Measurements from ENCODE around the gene COL16A1.

COL16A1 gene

DNA sequence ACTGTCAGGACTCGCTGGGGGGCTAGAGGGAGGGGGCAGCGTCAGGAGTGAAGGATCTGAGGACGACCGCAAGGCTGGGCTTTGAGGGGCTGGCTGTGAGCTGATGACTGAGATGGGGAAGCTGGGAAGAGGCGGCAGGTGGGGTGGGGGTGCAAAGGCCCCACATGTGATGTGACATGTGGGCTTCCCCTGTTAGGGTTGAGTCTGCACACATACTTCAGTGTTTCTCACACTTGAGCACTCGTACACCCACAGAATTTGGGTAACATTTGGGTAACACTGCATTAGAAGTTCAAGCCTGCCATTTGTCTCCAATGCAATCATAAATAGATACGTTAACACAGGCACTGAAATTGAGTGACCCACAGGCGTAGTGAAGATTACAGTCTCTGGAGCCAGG, 16.2 kb downstream of the COL16A1 start:
- DNase-seq (ENCODE audit: low read depth in 2 of 2): no peak

DNA sequence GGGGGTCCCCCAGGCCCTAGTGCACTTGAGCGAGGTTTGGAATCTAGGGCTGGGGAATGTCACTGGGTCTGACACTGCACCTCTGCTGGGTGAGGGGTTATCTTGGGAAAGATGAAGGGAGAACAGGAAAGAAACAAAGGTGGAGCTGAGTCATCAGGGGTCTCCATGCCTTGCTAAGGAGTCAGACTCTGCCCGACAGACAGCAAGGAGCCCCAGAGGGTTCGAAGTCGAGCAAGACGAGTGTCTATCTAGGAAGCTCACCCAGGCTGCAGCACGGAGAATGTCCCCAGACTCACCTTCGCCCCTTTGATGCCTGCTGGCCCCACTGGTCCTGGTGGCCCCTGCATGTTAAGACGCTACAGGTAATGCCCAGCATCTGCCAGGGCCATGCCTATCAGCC, 18.0 kb downstream of the COL16A1 start:
- DNase-seq (ENCODE audit: low read depth in 2 of 2): no peak

DNA sequence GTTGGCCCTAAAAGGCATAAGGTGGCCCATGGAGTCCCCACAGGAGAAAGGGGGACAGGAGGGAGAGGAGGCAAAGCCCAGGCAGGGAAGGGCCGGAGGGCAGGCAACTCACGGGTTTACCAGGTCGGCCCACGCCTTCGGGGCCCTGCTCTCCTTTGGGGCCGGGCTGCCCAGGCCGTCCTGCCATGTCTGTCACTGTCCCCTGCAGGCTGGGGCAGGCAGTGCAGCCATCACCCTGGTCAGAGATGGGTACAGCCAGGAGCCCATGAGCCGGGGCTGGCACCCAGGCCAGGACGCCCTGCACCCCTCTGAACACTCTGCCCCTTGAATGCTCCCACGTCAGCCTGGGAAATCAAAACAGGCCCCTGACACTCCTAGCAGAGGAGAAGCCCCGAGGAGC, 19.8 kb downstream of the COL16A1 start:
- no peak for DNase-seq (ENCODE audit: low read depth in 2 of 2)

DNA sequence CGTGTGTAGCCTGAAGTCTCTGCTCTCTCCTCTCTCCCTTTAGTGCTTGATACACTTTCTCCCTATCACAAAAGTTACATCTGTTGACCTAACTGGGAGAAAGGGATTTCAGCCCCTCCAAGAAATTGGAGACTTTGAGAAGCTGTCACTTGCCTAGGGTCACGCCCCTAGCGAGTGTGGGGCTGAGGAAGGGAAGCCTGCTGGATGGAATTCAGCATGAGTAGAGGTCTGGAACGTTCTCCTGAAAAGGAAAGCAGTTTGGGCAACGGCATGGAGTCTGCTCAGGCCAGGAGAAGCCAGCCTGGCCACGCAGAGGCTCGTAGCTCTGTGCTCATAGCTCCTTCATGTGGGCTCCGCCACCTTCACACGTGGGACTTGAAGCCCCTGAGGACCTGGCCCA, 22.4 kb downstream of the COL16A1 start:
- no peak for DNase-seq (ENCODE audit: low read depth in 2 of 2)

DNA sequence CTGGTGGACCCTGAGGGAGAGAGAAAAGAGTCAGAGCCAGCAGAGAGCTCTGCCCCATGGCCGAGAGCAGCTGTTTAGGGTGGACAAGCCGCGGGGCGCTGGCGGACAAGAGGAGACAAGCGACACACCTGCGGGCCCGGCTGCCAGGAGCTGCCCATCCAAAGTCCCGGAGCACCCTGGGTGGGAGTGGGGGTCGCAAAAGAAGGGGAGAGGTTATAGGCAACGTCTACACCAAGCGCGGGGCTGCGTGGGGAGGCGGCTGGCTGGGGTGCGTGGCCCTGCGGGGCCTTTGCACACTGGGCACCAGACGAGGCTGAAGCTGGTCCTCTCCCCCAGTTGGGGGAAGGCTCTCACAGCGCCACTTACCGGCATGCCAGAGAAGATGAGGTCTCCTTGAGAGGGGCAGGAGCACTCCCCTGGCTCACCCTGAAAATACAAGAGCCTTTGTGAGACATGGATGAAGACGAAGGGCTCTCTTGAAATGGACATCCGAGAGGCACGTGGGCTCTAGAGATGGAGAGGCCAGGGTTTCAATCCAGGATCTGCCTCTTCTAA, 24.1 kb downstream of the COL16A1 start:
- DNase-seq (ENCODE audit: low read depth in 2 of 2): no peak

DNA sequence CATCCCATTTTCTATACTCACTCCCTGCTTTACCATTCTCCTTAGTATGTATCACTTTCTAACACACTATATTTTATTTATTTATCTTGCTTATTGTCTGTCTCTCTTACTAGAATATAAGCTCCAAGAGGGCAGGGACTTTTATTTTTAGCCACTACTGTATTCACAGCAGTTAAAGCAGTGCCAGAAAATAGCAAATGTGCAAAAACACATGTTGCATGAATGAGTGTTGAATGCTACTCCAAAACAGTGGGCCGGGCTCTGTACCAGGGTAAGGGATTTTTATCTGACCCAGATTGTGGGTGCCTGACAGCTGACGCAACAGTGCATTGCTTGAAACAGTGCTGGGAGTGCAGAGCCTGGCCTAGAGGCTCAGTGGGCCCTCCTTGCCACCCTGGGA, 24.7 kb downstream of the COL16A1 start:
- DNase-seq (ENCODE audit: low read depth in 2 of 2): no peak

DNA sequence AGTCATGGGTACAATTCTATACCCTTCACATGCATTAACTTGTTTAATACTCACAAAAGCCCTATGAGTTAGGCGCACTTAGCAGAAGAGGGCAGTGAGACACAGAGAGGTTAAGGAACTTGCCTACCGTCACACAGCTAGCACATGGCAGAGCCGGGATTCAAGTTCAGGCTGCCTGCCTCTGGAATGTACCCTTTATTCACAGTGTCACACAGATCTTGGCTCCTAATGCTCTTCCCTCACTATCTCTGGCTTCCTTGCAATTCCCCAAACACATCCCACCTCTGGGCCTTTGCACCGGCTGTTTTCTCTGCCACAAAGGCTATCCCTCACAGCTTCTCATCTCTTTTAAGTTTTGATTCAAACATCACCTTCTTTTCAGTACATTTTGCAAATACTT, 25.1 kb downstream of the COL16A1 start:
- no peak for DNase-seq (ENCODE audit: low read depth in 2 of 2)

DNA sequence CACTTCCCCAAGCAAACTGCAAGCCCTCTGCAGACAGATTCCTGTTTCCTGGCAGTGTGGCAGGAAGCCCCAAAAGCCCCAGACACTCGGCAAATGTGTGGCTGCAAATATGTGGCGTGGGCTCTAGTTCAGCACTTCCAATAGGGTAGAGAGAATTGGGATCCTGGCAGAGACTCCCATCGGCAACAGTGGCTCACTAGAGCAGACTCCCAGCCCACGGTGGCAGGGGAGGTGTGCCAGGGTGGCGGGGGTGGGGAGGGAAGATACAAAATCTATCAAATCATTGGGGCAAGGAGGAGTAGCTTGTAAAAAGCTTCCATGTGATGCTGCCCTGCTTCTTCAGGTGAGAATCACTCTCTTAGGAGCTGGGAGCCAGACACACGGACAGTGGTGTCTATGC, 25.9 kb downstream of the COL16A1 start:
- DNase-seq (ENCODE audit: low read depth in 2 of 2): no peak

DNA sequence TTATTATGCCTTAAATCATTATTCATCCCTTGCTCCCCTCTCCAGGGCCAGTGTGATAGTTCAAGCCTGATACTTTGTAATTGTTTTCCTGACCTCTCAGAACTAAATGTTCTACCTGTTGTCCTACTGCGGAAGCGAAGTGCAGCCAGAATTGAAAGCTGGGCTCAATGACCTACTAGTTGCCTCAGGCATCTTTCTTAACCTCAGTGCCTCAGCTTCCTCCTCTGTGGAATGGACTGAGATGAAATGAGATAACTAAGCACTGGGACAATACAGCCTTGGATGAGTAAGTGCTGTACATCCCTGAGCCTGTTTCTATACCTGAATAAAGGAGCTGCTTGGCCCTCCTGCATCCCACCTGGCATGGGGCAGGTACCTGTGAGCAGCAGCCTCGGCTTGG, 26.4 kb downstream of the COL16A1 start:
- DNase-seq (ENCODE audit: low read depth in 2 of 2): no peak

DNA sequence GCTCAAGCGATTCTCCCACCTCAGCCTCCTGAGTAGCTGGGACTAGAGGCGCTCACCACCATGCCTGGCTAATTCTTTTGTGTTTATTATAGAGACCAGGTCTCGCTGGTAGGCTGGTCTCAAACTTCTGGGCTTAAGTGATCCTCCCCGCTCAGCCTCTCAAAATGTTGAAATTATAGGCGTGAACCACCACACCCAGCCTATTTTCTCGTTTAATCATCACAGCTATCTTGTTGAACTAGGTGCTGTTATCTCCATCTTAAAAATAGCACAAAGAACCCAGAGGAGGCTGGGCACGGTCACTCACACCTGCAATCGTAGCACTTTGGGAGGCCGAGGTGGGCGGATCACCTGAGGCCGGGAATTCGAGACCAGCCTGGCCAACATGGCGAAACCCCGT, 28.1 kb downstream of the COL16A1 start:
- no peak for DNase-seq (ENCODE audit: low read depth in 2 of 2)

DNA sequence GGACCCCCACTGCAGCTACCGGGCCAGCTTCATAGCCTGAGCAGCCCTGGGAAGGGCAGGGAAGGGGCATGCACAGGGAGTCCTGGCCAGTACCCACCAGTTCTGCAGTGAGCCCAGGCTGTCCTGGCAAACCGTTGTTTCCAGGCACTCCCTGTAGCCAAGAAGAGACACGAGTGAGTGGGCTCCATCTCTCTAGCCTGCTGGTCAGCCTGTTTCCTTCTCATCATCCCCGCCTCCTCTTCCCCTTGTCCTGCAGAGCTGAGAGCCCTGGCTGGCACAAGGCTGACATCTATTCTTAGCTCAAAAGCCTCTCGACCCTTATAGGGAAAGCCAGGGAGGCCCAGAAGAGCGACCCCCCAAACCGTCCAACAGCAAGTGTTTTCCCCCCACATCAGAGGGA, 28.7 kb downstream of the COL16A1 start:
- no peak for DNase-seq (ENCODE audit: low read depth in 2 of 2)

DNA sequence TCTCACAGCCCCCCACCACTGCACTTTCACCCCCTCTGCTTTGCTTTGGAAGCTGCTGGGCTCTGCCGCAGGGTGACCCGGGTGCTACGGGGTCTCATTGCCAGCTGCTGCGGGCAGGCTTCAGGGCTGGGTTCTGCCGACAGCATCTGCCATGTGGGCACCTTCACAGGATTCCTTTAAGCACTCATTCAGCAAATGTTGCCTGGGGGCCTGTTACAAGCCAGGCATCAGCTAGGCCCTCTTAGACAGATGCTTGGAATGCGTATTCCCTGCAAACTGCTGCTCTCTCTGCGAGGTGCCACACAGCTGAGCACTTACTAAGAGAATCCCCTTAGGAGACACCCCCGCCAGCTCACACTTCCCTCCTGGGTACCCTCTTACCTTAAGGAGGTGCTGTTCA, 29.2 kb downstream of the COL16A1 start:
- DNase-seq (ENCODE audit: low read depth in 2 of 2): no peak

DNA sequence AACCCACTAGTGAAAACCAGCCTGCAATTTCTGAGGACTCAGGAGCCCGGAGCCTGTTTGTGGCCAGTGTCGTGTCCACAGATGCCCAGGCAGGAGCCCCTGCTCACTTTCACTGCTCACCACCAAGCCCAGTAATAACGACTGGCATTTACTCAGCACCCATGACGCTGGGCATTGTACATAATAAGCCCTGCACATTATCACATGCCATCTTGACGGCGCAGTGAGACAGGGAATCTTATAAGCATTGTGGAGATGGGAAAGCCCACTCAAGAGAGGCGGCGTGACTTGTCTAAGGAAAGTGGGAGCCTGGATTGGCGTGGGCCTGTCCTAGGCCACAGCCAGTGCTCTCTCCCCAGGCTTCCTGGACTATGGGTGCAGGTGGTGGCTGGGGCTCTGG, 30.4 kb downstream of the COL16A1 start:
- DNase-seq (ENCODE audit: low read depth in 2 of 2): no peak

DNA sequence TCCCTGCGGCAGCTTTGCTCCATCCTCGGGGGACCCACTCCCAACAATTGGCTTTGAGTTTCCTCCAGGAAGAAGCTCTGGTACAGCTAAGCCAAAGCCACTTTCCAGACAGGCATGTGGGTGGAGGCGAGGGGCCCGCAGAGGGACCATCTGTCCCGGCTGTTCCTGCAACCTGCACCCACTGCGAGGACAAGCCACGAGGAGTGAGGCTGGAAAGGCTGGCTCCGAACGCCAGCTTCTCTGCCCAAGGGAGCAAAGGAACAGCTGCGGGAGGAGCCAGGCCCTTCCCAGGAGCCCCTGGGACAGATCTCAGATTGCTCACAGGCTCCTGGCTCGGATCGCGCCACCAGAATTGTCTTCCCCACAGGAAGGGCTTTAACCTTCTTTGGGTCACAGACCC, 30.8 kb downstream of the COL16A1 start:
- DNase-seq (ENCODE audit: low read depth in 2 of 2): no peak

DNA sequence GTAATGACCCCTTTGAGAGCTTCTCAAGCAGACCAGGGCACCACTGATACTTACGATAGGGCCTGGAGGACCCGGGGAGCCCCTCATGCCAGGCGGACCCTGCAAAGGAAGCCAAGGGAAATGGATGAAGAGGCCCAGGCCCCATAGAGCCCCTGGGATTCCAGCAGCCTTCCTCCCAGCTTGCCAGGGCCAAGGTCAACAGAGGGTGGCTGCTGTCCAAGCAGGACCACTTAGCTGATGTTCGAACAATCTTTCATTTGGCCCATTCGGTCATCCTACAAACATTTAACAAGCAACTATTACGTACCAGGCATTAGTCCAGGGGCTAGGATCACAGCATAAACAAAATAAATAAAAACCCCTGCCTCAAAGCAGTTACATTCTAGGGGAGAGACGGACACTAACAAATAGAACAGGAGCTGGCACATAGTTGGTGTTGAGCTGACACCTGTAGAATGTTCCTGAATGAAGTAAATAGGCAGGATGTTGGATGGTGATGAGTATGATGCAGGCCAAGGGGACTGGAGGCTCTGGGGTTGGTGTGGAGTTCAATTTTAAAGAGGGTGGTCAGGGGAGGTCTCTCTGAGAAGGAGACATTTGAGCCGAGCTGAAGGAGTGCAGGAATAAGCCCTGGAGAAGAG, 32.1 kb downstream of the COL16A1 start:
- DNase-seq (ENCODE audit: low read depth in 2 of 2): no peak

DNA sequence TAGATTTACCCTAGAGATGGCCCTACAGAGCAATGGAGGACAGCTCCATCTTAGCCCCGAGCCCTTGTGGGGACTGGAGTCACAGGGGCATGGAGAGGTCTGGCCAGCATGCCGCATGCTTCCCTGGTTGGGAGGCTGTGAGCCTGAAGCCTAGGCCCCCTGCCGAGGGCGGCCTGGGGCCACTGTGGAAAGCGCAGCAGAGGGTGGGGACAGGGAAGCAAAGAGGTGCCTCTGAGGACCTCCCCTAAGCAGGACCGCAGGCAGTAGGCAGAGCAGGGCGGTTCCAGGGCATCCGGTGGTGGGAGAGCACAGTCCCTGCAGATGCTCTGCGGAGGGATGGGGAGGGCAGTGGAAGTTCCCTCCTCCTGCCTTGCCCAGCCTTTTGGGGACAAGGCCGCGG, 32.7 kb downstream of the COL16A1 start:
- DNase-seq (ENCODE audit: low read depth in 2 of 2): no peak

DNA sequence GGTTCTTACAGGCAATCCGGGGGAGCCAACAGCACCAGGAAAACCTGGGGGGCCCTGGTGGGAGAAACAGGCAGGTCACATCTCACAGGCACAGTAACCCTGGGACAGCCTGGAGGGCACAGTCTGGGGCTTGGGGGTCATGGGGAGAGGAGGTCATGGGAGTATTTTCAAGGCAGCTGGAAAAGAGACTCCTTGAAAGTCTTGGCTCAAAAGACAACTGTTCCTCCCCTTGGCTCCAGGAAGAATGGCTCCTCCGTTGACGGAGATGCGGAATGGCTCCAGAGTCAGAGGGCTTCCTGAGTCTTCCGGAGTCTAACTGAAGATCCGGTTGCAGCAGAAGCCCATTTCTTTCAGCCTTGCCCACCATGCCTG, 33.2 kb downstream of the COL16A1 start:
- DNase-seq (ENCODE audit: low read depth in 2 of 2): no peak

DNA sequence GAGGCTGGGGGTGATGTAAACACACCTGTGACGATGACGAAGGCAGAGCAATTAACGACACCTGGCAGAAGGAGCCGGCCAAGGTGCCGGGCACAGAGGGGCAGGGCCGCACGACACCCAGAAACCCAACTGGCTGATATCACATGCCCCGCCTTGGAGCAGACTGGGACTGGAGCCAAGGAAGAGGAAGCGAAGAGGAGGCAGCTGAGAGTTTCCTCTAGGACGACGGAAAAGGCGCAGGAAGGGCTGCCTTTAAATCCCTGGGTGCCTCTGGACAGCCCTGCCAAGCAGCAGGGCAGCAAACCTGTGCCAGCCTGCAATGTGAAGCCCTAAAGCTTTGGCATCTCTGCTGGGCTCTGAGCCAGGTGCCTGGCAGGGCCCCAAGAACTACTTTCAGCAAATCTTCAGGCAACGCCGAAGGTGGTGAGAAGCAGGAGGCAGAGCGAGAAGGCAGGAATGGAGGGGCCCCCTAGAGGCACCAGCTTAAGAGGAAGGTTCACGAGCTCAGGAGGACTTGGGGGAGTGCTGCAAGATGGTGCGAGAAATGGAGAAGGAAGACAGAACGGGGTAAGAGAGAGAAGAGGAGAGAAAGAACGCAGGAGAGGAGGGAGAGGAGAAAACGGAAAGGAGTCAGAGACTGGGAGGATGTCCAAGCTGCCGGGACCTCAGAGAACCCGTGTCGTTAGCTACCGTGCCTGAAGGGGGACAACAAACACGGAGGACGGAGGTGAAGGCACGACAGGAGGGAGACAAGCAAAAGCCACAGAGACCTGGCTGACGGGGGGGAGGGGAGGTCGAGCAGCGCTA, 33.8 kb downstream of the COL16A1 start:
- DNase-seq (ENCODE audit: low read depth in 2 of 2): no peak

DNA sequence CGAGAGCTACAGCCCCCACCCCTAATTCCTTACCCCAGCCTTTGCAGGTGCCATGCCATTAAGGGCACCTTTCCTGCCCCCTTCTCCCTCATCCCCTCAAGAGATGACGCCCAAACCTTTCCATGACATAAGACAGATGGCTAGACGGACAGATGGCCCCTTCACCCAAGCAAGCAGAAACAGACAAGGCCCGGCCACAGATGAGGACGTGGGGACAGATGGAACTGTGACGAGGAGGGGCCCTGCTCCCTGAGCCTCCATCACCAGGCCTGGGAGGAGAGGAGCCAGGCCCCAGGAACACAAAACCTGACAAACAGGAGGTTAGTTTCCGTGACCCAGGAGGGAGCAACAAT, 34.4 kb downstream of the COL16A1 start:
- DNase-seq (ENCODE audit: low read depth in 2 of 2): no peak

DNA sequence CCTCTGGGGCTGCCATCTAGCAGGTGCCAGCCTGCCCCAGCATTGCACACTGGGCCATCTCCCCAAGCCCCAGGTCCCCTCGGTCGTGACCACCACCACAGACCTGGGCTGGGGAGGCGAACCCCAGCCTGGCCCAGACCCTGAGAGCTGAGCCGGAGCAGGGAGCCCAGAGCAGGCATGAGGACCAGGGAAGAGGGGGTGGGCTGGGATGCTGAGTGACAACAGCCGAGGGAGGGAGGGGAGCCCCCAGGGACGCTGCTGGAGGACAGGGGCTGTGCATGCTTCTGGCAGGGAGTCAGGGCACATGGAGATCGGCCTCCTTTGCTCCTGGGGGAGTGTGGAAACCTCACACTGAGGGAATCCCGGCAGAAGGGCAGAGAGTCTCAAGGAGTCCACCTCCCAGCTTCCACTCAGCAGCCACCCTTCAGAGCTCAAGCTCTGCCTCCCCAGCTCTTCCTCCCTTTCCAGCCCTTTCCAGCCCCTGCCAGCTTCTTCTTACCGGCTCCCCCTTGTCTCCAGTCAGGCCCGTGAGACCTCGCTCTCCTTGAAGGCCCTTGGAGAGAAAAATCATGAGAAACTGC, 35.4 kb downstream of the COL16A1 start:
- no peak for DNase-seq (ENCODE audit: low read depth in 2 of 2)

DNA sequence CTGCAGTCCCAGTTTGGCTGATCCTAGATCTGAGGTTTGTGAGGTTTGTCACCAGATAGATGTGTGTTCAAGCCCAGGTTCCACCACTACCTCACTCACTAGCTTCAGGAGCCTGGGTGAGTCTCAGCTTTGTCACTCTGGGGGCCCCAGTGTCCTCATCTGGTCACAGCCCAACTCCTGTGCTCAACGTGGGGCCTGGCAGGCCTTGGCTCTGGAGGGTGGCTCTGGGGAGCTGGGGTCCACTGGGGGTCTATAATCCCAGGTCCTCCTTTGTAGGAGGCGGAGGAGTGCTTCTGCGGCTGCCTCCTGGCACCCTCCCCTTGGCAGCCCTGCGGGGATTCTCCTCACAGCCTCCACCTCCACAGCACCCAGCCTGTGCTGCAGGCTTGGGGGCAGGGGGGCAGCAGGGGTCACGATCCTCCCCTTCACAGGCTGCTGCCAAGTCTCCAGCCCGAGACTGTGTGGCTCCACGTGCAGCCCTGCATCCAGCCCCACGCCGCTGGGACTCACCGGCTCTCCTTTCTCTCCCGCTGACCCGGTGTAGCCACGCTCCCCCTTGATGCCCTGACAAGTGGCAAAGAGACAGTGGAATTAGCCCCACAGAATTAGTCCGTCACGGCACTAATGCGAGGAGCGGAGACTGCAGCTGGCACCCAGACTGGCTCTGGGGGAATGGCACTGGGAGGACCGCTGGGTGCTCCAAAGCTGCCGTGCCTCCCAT, 36.6 kb downstream of the COL16A1 start:
- DNase-seq (ENCODE audit: low read depth in 2 of 2): no peak

DNA sequence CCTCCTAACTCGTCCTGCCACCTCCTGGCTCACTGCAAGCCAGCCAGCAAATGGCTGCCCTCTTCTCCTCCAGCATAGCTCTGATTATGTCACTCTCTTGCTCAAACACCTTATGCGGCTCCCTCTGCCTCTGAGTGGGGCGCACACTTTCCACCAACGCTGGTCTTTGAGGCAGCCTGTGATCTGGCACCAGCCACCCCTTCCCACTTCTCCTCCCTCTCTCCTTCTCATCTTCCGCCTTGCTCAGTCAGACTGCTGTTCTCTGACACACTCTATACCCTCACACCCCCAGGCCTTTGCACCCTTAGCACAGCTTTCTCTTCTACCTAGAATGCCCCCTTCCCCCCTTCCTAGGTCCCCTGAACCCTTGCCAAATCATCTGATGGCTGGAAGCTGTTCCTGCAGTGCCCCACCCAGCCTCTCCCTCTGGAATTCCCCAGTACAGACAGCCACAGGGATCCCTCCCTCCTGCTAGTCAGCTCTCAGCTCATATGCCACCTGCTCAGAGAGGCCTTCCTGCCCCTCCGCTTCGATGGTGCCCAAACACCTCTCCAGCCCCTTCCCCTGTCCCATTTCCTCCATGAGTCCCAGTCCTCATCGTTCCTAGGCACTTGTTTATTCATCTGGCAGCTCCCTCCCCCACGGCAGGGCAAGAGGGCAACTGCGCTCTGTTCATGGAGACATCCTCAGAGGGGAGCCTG, 37.4 kb downstream of the COL16A1 start:
- DNase-seq (ENCODE audit: low read depth in 2 of 2): no peak
